OCI-LY1 (cell line): Measurements from ENCODE around the gene LRMDA.

Experiments used
- H2AFZ ChIP-seq: fragments of 200-600 bp; sonication (generic), shearing (Covaris generic); 2 replicates; pipeline ENCODE4 v1.6.0; 2014; ENCODE audit warnings: antibody characterized with exemption, mild to moderate bottlenecking, low read length
- H3F3A ChIP-seq: fragments of 200-600 bp; sonication (generic), shearing (Covaris generic); 2 replicates; pipeline ENCODE4 v1.6.0; 2014; ENCODE audit warnings: mild to moderate bottlenecking, antibody characterized with exemption, low read length, moderate library complexity; ENCODE audit not compliant: insufficient read depth
- H3K27ac ChIP-seq: fragments of 200-600 bp; sonication (generic); 2 replicates; pipeline ENCODE4 v1.5.1; 2014; ENCODE audit warnings: low read length, mixed run types, mild to moderate bottlenecking, low read depth; ENCODE audit not compliant: poor library complexity, severe bottlenecking
- H3K27me3 ChIP-seq: fragments of 200-600 bp; sonication (generic); 2 replicates; pipeline ENCODE4 v1.6.0; 2014; ENCODE audit warnings: antibody characterized with exemption, mild to moderate bottlenecking, low read length, moderate library complexity; ENCODE audit not compliant: insufficient read depth
- H3K36me3 ChIP-seq: fragments of 200-600 bp; sonication (generic); 2 replicates; pipeline ENCODE4 v1.6.1; 2014; ENCODE audit warnings: mild to moderate bottlenecking, antibody characterized with exemption, low read length, moderate library complexity, mixed read lengths; ENCODE audit not compliant: insufficient read depth
- H3K4me1 ChIP-seq: fragments of 200-600 bp; sonication (generic); 2 replicates; pipeline ENCODE4 v1.5.1; 2014; ENCODE audit warnings: mild to moderate bottlenecking, low read length, moderate library complexity; ENCODE audit not compliant: insufficient read depth, severe bottlenecking
- H3K4me2 ChIP-seq: fragments of 200-600 bp; sonication (generic), shearing (Covaris generic); 2 replicates; pipeline ENCODE4 v1.6.1; 2014; ENCODE audit warnings: low read length
- H3K4me3 ChIP-seq: fragments of 200-600 bp; sonication (generic); 2 replicates; pipeline ENCODE4 v1.5.1; 2014; ENCODE audit warnings: low read length, low read depth, mild to moderate bottlenecking, mixed read lengths; ENCODE audit not compliant: poor library complexity, severe bottlenecking
- H3K79me2 ChIP-seq: fragments of 200-600 bp; shearing (Covaris generic); 2 replicates; pipeline ENCODE4 v1.6.1; 2016; ENCODE audit warnings: mixed run types, low read length, mixed read lengths; ENCODE audit not compliant: insufficient read depth
- H3K9ac ChIP-seq: fragments of 200-600 bp; sonication (generic), shearing (Covaris generic); 2 replicates; pipeline ENCODE4 v1.6.1; 2014; ENCODE audit warnings: mild to moderate bottlenecking, low read length, mixed read lengths
- H3K9me2 ChIP-seq: fragments of 200-600 bp; sonication (generic), shearing (Covaris generic); 2 replicates; pipeline ENCODE4 v1.6.1; 2014; ENCODE audit warnings: low read depth, mild to moderate bottlenecking, low read length, mixed read lengths
- H3K9me3 ChIP-seq: fragments of 200-600 bp; shearing (Covaris generic); 2 replicates; pipeline ENCODE4 v1.6.1; 2014; ENCODE audit warnings: low read length, mixed read lengths
- H4K20me1 ChIP-seq: fragments of 200-600 bp; sonication (generic), shearing (Covaris generic); 2 replicates; pipeline ENCODE4 v1.6.0; 2016; ENCODE audit warnings: mild to moderate bottlenecking, low read length; ENCODE audit not compliant: insufficient read depth
- CTCF ChIP-seq: fragments of 200-600 bp; sonication (generic), shearing (Covaris generic); IDR thresholded peaks from 2 replicates; pipeline ENCODE4 v1.5.1; 2017; ENCODE audit warnings: mild to moderate bottlenecking, antibody characterized with exemption, low read length, moderate library complexity, mixed read lengths
- EZH2 ChIP-seq: fragments of 200-600 bp; sonication (generic), shearing (Covaris generic); IDR thresholded peaks from 2 replicates; pipeline ENCODE4 v1.8.0; 2017; ENCODE audit warnings: borderline replicate concordance, mixed run types, mild to moderate bottlenecking, antibody characterized with exemption, low read length, moderate library complexity, mixed read lengths

LRMDA gene

GRCh38 chr10:75884808-75885207 is 453.4 kb downstream of the LRMDA start:
- Histone ChIP-seq H3K4me3 (no peak overlapping the region), H3K4me1 (no peaks in the 10 kb centered on the region), H3K27ac (no peak overlapping the region), H3F3A (no peaks in the 10 kb centered on the region), H4K20me1 (no peaks in the 10 kb centered on the region), H3K9ac (no peak overlapping the region), H3K9me2 (no peaks in the 10 kb centered on the region), H2AFZ (no peak overlapping the region), H3K79me2 (no peaks in the 10 kb centered on the region), H3K9me3 (no peaks in the 10 kb centered on the region), H3K36me3 (no peaks in the 10 kb centered on the region), H3K4me2 (no peak overlapping the region), H3K27me3 (no peaks in the 10 kb centered on the region)
- no peak for TF ChIP-seq EZH2
- no peak for TF ChIP-seq CTCF

GRCh38 chr10:75887369-75887768 is 455.9 kb downstream of the LRMDA start:
- H2AFZ ChIP-seq: no peak overlapping the region
- H3K27ac ChIP-seq: no peak overlapping the region
- H3K9me2 ChIP-seq: no peaks in the 10 kb centered on the region
- no peaks in the 10 kb centered on the region for H3K36me3 ChIP-seq
- H4K20me1 ChIP-seq: no peaks in the 10 kb centered on the region
- no peaks in the 10 kb centered on the region for H3K4me1 ChIP-seq
- H3F3A ChIP-seq: no peaks in the 10 kb centered on the region
- no peak overlapping the region for H3K9ac ChIP-seq
- H3K79me2 ChIP-seq: no peaks in the 10 kb centered on the region
- H3K4me2 ChIP-seq: no peak overlapping the region
- no peak overlapping the region for H3K4me3 ChIP-seq
- no peaks in the 10 kb centered on the region for H3K27me3 ChIP-seq
- H3K9me3 ChIP-seq: no peaks in the 10 kb centered on the region
- TF ChIP-seq CTCF (no peak), EZH2 (no peak)

- no peaks in the 10 kb centered on the region for H3F3A ChIP-seq
- no peak overlapping the region for H3K4me3 ChIP-seq
- H3K79me2 ChIP-seq: no peaks in the 10 kb centered on the region
- no peak overlapping the region for H3K27ac ChIP-seq
- TF ChIP-seq CTCF (no peak), EZH2 (no peak)
- H3K36me3 ChIP-seq: no peaks in the 10 kb centered on the region
- no peak overlapping the region for H2AFZ ChIP-seq
- no peaks in the 10 kb centered on the region for H3K9me3 ChIP-seq
- no peaks in the 10 kb centered on the region for H3K9me2 ChIP-seq
- H3K4me1 ChIP-seq: no peaks in the 10 kb centered on the region
- H4K20me1 ChIP-seq: no peaks in the 10 kb centered on the region
- H3K4me2 ChIP-seq: no peak overlapping the region
- H3K27me3 ChIP-seq: no peaks in the 10 kb centered on the region
- H3K9ac ChIP-seq: no peak overlapping the region
These were observed 456.7 kb downstream of the LRMDA start for GRCh38 chr10:75887992-75888680.
